ENCODE measurements around the gene SUMF1.

DNA sequence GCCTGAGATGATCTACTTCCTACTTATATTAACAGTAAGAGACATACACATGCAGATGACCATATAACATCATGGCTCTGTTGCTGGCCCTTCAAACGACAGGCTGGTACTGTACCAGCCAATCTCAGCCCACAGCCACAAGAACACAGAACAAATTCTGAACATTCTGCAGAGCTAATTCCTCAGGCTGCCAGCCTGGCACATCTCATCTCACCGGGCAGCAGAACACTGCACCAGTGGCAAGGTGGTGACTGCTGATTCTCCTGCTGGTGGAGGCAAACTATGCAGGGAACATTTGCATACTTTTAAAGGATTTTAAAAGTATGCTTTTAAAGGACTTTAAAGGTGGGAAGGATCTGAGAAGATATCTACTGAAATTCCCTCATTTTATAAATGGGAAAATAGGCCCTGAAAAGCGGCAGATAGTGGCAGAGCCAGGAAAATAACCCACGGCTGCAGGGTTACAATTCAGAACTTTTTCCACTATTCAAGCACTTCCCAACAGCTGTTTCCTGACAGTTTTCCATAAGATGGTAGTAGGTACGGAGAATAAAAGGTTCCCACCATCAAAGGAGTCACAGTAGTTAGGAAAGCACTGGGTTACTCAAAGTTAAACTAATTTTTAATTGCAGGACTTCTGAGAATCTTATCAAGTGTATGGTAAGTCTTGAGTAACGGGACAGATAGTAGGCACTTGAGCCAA is 37.3 kb downstream of the SUMF1 start:
- TF ChIP-seq, protein P1, sequence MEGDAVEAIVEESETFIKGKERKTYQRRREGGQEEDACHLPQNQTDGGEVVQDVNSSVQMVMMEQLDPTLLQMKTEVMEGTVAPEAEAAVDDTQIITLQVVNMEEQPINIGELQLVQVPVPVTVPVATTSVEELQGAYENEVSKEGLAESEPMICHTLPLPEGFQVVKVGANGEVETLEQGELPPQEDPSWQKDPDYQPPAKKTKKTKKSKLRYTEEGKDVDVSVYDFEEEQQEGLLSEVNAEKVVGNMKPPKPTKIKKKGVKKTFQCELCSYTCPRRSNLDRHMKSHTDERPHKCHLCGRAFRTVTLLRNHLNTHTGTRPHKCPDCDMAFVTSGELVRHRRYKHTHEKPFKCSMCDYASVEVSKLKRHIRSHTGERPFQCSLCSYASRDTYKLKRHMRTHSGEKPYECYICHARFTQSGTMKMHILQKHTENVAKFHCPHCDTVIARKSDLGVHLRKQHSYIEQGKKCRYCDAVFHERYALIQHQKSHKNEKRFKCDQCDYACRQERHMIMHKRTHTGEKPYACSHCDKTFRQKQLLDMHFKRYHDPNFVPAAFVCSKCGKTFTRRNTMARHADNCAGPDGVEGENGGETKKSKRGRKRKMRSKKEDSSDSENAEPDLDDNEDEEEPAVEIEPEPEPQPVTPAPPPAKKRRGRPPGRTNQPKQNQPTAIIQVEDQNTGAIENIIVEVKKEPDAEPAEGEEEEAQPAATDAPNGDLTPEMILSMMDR (conservative IDR thresholded peaks at IDR 0.05; ENCODE audit: low read length) = 0 out of 2 replicates have a peak, but pooled peaks have one; percentile 11
- TF ChIP-seq EZH2phosphoT487 (IDR thresholded peaks at IDR 0.05; ENCODE audit: borderline replicate concordance) = no peak
